ENCODE measurements around the gene TVP23C. TPM values are rescaled to one million over a fixed set of nuclear protein-coding genes. Genes with fewer than 3 reads are reported as not detected.

The TVP23C gene
- total and polyA plus RNA-seq, 3 experiments from 2014 or later, result 6.3 to 7.6 (median 6.9) TPM

Other genes starting within 250 kb of the TVP23C start
- gene TEKT3, start 221.9 kb downstream of the TVP23C start, total RNA-seq, result not detected
- gene TEKT3, start 221.9 kb downstream of the TVP23C start, polyA plus RNA-seq, result not detected
- 1 to 10 TPM; 1.8 to 2.7 TPM for gene CDRT4, start 95.9 kb downstream of the TVP23C start, total RNA-seq
- not detected for gene CDRT4, start 95.9 kb downstream of the TVP23C start, polyA plus RNA-seq
- under 1 TPM; 0.26 to 0.89 TPM for gene FBXW10B, start 56.2 kb upstream of the TVP23C start, total RNA-seq
- not detected for gene FBXW10B, start 56.2 kb upstream of the TVP23C start, polyA plus RNA-seq
- gene TRIM16, start 120.8 kb upstream of the TVP23C start, total RNA-seq, result 1 to 10 TPM; 8.1 to 8.2 TPM
- gene TRIM16, start 120.8 kb upstream of the TVP23C start, polyA plus RNA-seq, result 1.8 TPM
- gene ZNF286A, start 136.3 kb upstream of the TVP23C start, total RNA-seq, result 10 to 100 TPM; 26.4 to 27.6 TPM
- 18.9 TPM for gene ZNF286A, start 136.3 kb upstream of the TVP23C start, polyA plus RNA-seq
- under 1 TPM; 0.20 to 0.26 TPM for gene TBC1D26, start 168.8 kb upstream of the TVP23C start, total RNA-seq
- 0.23 TPM for gene TBC1D26, start 168.8 kb upstream of the TVP23C start, polyA plus RNA-seq